Smooth muscle cell (in vitro differentiated cells): ENCODE data around the gene WDFY2. TPM values are rescaled to one million over a fixed set of nuclear protein-coding genes. Genes with fewer than 3 reads are reported as not detected.

Experiments used
- DNase-seq: peaks from one replicate; lab custom pipeline; 2025; ENCODE audit not compliant: unreplicated experiment; lab: John Stamatoyannopoulos, UW
- H2AFZ ChIP-seq: fragments of 200-600 bp; sonication (generic); 2 replicates; pipeline ENCODE4 v1.6.0; 2016; ENCODE audit warnings: antibody characterized with exemption, low read depth, mild to moderate bottlenecking
- H3F3A ChIP-seq: fragments of 200-600 bp; sonication (generic); 2 replicates; pipeline ENCODE4 v1.6.0; 2017; ENCODE audit warnings: antibody characterized with exemption, low read depth
- H3K27ac ChIP-seq: fragments of 200-600 bp; sonication (generic); 2 replicates; pipeline ENCODE4 v1.5.1; 2016; ENCODE audit warnings: low read depth, mild to moderate bottlenecking
- H3K27me3 ChIP-seq: fragments of 200-600 bp; sonication (generic); 2 replicates; pipeline ENCODE4 v1.6.1; 2016; ENCODE audit warnings: low read depth, mild to moderate bottlenecking
- H3K36me3 ChIP-seq: fragments of 200-600 bp; sonication (generic); 2 replicates; pipeline ENCODE4 v1.5.1; 2016; ENCODE audit warnings: low read depth
- H3K4me1 ChIP-seq: fragments of 200-600 bp; sonication (generic); 2 replicates; pipeline ENCODE4 v1.5.1; 2016; ENCODE audit warnings: low read depth
- H3K4me2 ChIP-seq: fragments of 200-600 bp; sonication (generic); 2 replicates; pipeline ENCODE4 v1.6.0; 2016; ENCODE audit warnings: mild to moderate bottlenecking
- H3K4me3 ChIP-seq: fragments of 200-600 bp; sonication (generic); 2 replicates; pipeline ENCODE4 v1.5.1; 2016; ENCODE audit warnings: mild to moderate bottlenecking
- H3K79me2 ChIP-seq: fragments of 200-600 bp; sonication (generic); 2 replicates; pipeline ENCODE4 v1.6.0; 2016; ENCODE audit warnings: low read depth, mild to moderate bottlenecking
- H3K9ac ChIP-seq: fragments of 200-600 bp; sonication (generic); 2 replicates; pipeline ENCODE4 v1.6.0; 2016; ENCODE audit warnings: low read depth
- H3K9me3 ChIP-seq: fragments of 200-600 bp; sonication (generic); replicated peaks from 2 replicates; pipeline ENCODE4 v1.5.1; 2016; ENCODE audit warnings: low read depth
- H4K20me1 ChIP-seq: fragments of 200-600 bp; sonication (generic); 2 replicates; pipeline ENCODE4 v1.6.0; 2016; ENCODE audit warnings: low read depth
- CTCF ChIP-seq: fragments of 200-600 bp; sonication (generic); IDR thresholded peaks from 2 replicates; pipeline ENCODE4 v1.5.1; 2017; ENCODE audit warnings: borderline replicate concordance, mild to moderate bottlenecking, antibody characterized with exemption; ENCODE audit not compliant: insufficient read depth, poor library complexity, severe bottlenecking
- WGBS: methylation state at CpG from one replicate; pipeline ENCODE4 v1.1.7; 2016; ENCODE audit warnings: low lambda C conversion rate; 5-methylcytosine and 5-hydroxymethylcytosine counted together
- polyA plus RNA-seq: library from polyadenylated mRNA; unstranded; fragments of >200 nt; fragmentation: Nextera tagmentation; extraction: Ambion mirVana; gene quantifications from 2 replicates; pipeline ENCODE4 v1.2.1, GENCODE V29; 2016
- total RNA-seq: library from RNA; depleted of rRNA; stranded (reverse); fragments of >200 nt; gene quantifications from 2 replicates; pipeline ENCODE4 v1.2.3, GENCODE V29; 2014

WDFY2 gene
- total and polyA plus RNA-seq, 2 experiments from 2014 or later = 6.6 to 13.7 TPM

DNA sequence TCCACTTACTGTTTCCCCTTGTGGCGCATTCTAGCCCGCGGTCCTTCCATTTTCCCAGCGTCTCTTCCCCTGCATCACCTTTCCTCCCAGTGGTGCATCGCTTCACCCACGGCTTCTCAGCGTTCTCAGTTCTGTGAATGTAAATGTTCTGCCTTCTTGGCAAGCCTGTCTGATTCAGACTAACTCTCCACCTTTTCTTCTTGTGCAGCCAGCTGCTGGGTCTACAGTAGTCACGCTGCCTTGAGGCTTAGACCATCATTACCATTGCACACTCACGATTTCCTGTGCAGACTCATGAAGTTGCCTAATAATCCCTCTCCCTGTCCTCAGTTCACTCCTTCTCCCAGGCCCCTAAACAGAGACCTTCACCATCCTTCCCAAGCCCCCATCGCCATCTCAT, 144.7 kb downstream of the WDFY2 start:
- H3K9ac ChIP-seq = peak overlapping the region; percentile 95
- H3F3A ChIP-seq = peaks cover 42% of the 10 kb centered on the region
- H3K27ac ChIP-seq = peak overlapping the region; percentile 100
- H4K20me1 ChIP-seq = no peaks in the 10 kb centered on the region
- WGBS = 67% methylated on average over 10 of the region's 10 CpGs
- no peak overlapping the region for H3K4me3 ChIP-seq
- H3K79me2 ChIP-seq = no peaks in the 10 kb centered on the region
- H3K4me2 ChIP-seq = peak overlapping the region; percentile 88
- H3K9me3 ChIP-seq = no peaks in the 10 kb centered on the region
- TF ChIP-seq CTCF = no peak
- H3K4me1 ChIP-seq = peaks cover 26% of the 10 kb centered on the region
- no peaks in the 10 kb centered on the region for H3K36me3 ChIP-seq
- DNase-seq = no peak
- no peak overlapping the region for H2AFZ ChIP-seq
- no peaks in the 10 kb centered on the region for H3K27me3 ChIP-seq

DNA sequence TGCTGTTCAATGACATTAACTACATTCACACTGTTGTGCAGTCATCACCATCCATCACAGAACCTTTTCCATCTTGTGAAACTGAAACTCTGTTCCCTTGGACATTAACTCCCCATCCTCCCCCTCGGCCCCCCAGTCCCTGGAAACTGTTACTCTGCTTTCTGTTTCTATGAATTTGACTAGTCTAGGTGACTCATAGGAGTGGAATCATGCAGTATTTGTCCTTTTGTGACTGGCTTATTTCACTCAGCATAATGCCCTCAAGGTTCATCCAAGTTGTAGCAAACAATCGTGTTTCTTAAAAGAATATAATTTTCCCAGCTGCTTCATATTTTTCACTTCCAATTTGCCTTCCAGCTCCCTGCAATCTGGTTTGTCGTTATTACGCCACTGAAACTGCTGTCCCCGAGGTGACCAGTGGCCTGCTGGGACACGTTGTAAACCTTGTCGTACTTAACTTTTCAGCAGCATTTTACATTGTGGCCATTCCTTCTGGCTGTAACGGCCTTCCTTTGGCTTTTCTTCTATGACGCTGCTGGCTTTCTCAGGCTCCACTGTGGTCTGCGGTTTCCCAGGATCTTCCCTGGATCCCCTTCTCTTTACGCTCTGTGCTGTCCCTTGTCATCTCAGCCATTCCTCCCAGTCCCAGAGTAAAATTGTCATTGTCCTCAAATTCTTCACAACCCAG, 145.7 kb downstream of the WDFY2 start:
- Histone ChIP-seq H3K9ac (peak overlapping the region; percentile 95), H3F3A (peaks cover 42% of the 10 kb centered on the region), H3K9me3 (no peaks in the 10 kb centered on the region), H3K27me3 (no peaks in the 10 kb centered on the region), H3K4me2 (peak overlapping the region; percentile 88), H3K27ac (peak overlapping the region; percentile 100), H3K79me2 (no peaks in the 10 kb centered on the region), H3K36me3 (no peaks in the 10 kb centered on the region), H4K20me1 (no peaks in the 10 kb centered on the region), H3K4me1 (peaks cover 34% of the 10 kb centered on the region), H2AFZ (peak overlapping the region; percentile 53), H3K4me3 (peak overlapping the region; percentile 31)
- peak; percentile 30 for DNase-seq
- 2% methylated on average over 11 of the region's 11 CpGs for WGBS
- TF ChIP-seq CTCF = no peak

DNA sequence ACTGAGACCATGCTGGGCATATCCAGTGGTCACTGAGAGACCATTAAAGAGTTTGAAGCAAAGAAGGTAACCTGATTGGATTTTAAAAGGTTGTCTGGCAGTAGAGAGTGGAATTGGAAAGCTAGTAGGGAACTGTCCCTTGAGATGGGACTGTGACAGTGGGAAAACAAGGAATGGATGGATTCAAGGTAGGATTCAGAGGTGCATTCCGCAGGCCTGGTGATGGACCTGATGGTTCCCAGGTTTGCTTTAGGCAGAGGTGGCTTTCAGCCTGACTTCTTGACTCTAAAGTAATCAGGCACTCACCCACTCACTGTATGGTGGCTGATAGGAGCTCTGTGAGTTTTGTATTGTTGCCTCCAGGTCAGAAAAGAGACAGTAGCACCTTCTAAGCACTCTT, 146.7 kb downstream of the WDFY2 start:
- H3K4me3 ChIP-seq = no peak overlapping the region
- peak overlapping the region; percentile 100 for H3K27ac ChIP-seq
- no peak for TF ChIP-seq CTCF
- no peaks in the 10 kb centered on the region for H3K27me3 ChIP-seq
- 88% methylated on average over 1 of the region's 1 CpG for WGBS
- peaks cover 42% of the 10 kb centered on the region for H3F3A ChIP-seq
- H3K4me1 ChIP-seq = peaks cover 34% of the 10 kb centered on the region
- no peaks in the 10 kb centered on the region for H3K9me3 ChIP-seq
- no peaks in the 10 kb centered on the region for H3K79me2 ChIP-seq
- no peak overlapping the region for H2AFZ ChIP-seq
- peak overlapping the region; percentile 95 for H3K9ac ChIP-seq
- H3K36me3 ChIP-seq = no peaks in the 10 kb centered on the region
- DNase-seq = no peak
- no peaks in the 10 kb centered on the region for H4K20me1 ChIP-seq
- H3K4me2 ChIP-seq = peak overlapping the region; percentile 88

DNA sequence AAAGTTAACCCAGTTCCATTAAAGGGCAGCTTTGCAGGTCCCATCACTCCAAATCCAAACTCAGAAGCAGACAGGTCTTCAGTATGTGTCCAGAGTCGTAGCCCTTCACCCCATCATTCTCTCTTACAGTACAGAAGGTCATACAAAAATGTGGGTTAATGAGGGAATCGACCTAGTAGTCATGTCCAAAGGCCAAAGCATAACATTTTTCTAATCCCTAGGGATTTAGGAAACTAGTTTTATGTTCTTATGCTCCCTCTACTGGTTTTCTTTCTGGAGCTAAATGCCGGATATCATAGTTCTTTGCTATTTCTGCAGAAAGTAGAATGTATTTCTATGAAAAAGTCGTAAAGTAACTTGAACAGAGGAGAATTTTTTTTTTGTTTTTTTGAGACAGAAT, 147.5 kb downstream of the WDFY2 start:
- no peaks in the 10 kb centered on the region for H3K27me3 ChIP-seq
- H3K27ac ChIP-seq = peak overlapping the region; percentile 100
- no peak overlapping the region for H2AFZ ChIP-seq
- no peak for DNase-seq
- no peaks in the 10 kb centered on the region for H3K36me3 ChIP-seq
- H3K9me3 ChIP-seq = no peaks in the 10 kb centered on the region
- H4K20me1 ChIP-seq = no peaks in the 10 kb centered on the region
- 47% methylated on average over 4 of the region's 4 CpGs for WGBS
- peak; percentile 47 for TF ChIP-seq CTCF
- H3K4me2 ChIP-seq = peak overlapping the region; percentile 88
- peak overlapping the region; percentile 95 for H3K9ac ChIP-seq
- no peak overlapping the region for H3K4me3 ChIP-seq
- H3F3A ChIP-seq = peaks cover 36% of the 10 kb centered on the region
- H3K4me1 ChIP-seq = peaks cover 34% of the 10 kb centered on the region
- H3K79me2 ChIP-seq = no peaks in the 10 kb centered on the region
